HG03354 (cell line): ENCODE data around the gene MAGEA9.
"Not testable (repeated sequence)": the region's sequence is repeated elsewhere in the genome, so short reads cannot be mapped to it uniquely, and the experiment has no call there.

Experiments
- ATAC-seq: cut with Tn5 transposase; IDR thresholded peaks from one replicate; pipeline ENCODE4 v1.9.1; 2021; ENCODE audit warnings: mild to moderate bottlenecking; ENCODE audit not compliant: unreplicated experiment, poor library complexity, severe bottlenecking

MAGEA9 gene

GRCh38 chrX:149803458-149804062, 21.8 kb downstream of the MAGEA9 start:
- no peak for ATAC-seq

GRCh38 chrX:149804102-149804501, 22.4 kb downstream of the MAGEA9 start:
- no peak for ATAC-seq

- no peak for ATAC-seq
Measured at GRCh38 chrX:149807747-149808458, 26.2 kb downstream of the MAGEA9 start.

- no peak for ATAC-seq
Measured at GRCh38 chrX:149818652-149819051, 36.9 kb downstream of the MAGEA9 start.

GRCh38 chrX:149819371-149819770, 37.6 kb downstream of the MAGEA9 start:
- no peak for ATAC-seq

GRCh38 chrX:149825424-149825823, 43.7 kb downstream of the MAGEA9 start:
- ATAC-seq, result no peak

GRCh38 chrX:149827254-149827653, 45.5 kb downstream of the MAGEA9 start:
- ATAC-seq, result no peak

GRCh38 chrX:149829751-149830191, 48.0 kb downstream of the MAGEA9 start:
- ATAC-seq, result peak; percentile 39

GRCh38 chrX:149830192-149830873, 48.6 kb downstream of the MAGEA9 start:
- peak; percentile 69 for ATAC-seq

GRCh38 chrX:149831473-149831872, 49.7 kb downstream of the MAGEA9 start:
- no peak for ATAC-seq

- ATAC-seq, result not testable (repeated sequence)
Measured at GRCh38 chrX:149836728-149837127, 55.0 kb downstream of the MAGEA9 start.

- no peak for ATAC-seq
Measured at GRCh38 chrX:149837167-149837566, 55.4 kb downstream of the MAGEA9 start.
